ENCODE data around the gene HEMK1.

- TF ChIP-seq CHD1 (IDR thresholded peaks at IDR 0.05; ENCODE audit: low read depth, low read length) (no peak), POLR2A (IDR thresholded peaks at IDR 0.05; ENCODE audit: low read depth, low read length) (no peak), CTCF (conservative IDR thresholded peaks at IDR 0.05; ENCODE audit: low read depth, low read length) (no peak), NFE2L2 (IDR thresholded peaks at IDR 0.05; ENCODE audit: low read depth, low read length) (no peak)
Measured at GRCh38 chr3:50622881-50623280, 53.6 kb downstream of the HEMK1 start.
